NCI-H1930 (cell line): ENCODE measurements around the gene SCLY.
A peak's percentile ranks its signal among the peaks of the same experiment; 100 is the strongest.

Experiments used
- DNase-seq, 2 experiments: peaks; one replicate each; lab custom pipeline; 2025; lab: John Stamatoyannopoulos, UW

The SCLY gene

DNA sequence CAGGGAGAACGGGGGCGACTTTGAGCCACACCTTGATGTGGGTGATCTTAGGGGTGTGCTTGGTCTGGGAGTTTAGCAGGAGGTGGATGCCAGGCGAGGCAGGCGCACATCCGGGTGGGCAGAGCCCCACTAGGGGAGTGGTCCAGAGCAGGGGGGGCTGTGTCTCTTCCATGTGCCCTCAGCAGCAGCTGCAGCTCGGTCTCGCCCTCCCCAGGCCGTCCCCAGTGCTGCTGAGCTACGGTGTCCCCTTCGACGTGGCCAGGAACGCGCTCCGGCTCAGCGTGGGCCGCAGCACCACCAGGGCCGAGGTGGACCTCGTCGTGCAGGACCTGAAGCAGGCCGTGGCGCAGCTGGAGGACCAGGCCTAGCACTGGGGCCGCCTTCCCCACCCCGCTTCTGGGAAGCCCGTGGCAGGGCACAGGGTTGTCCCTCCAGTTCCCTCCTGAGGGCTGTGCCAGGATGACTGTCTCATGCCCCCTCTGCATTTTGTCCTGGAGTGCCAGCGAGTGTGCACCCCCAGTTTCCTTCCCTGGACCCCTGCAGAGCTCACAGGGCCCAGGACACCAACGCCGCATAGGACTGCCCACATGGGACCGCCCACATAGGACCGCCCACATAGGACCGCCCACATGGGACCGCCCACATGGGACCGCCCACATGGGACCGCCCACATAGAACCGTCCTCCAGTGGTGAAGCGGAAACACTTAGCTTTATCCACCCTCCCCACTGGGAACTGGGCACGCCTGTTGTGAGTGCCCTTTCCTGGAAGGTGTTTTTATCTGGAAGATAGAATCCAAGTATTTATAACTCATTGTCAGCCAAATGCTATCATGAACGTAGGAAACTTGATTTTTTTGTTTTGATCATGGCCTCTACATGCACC, 37.4 kb downstream of the SCLY start:
- DNase-seq: peak; percentile 36 to 38

DNA sequence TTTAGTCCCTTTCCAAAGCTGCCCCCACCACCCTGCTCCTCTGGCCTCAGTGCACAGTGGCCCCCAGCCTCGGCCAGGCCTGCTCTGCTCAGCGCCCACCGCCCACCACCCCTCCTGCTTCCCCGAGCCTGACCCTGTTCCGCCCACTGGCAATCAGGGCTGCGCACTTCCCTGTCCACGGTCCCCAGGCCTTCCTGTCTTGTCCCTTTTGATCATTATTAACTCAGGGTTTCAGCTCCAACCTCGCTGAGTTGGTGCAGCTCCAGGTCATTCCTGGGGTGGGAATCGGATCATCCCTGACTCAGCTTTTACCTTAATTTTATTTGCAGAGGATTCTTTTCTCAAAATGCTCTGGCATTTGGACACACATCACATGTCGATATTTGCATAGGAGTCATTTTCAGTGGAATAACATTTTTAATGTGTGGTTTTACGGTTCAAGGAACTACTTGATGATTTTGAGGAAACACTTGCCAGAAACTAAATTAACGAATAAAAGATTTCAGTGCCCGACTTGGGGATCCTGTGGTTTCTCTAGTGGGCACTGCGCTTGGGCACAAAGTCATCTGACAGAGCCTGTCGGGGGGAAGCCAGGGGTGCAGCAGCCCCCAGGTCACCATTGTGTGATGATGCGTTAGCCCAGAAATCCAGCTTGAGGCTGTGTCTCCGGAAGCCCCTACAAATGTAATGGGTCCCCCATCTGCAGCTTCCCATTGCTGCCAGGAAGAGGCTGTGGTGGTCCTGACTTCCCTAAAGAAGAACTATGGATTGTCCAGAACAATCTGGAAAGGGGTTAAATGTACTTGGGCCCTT, 38.3 kb downstream of the SCLY start:
- no peak for DNase-seq

DNA sequence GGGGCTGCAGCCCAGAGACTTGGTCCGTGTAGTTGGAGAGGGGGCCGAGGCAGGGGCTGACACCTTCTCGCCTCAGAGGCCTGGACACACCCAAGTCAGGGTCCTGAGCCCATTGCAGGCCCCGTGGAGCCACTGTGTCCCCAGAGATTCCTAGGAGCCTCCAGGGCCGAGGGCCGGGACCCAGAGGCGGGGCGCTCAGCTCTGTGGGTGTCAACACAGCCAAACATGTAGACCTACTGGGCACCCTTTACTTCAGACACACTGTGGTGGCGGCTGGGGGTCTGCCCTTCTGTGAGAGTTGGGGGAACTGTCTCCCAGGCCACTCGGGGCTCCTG, 38.9 kb downstream of the SCLY start:
- no peak for DNase-seq

DNA sequence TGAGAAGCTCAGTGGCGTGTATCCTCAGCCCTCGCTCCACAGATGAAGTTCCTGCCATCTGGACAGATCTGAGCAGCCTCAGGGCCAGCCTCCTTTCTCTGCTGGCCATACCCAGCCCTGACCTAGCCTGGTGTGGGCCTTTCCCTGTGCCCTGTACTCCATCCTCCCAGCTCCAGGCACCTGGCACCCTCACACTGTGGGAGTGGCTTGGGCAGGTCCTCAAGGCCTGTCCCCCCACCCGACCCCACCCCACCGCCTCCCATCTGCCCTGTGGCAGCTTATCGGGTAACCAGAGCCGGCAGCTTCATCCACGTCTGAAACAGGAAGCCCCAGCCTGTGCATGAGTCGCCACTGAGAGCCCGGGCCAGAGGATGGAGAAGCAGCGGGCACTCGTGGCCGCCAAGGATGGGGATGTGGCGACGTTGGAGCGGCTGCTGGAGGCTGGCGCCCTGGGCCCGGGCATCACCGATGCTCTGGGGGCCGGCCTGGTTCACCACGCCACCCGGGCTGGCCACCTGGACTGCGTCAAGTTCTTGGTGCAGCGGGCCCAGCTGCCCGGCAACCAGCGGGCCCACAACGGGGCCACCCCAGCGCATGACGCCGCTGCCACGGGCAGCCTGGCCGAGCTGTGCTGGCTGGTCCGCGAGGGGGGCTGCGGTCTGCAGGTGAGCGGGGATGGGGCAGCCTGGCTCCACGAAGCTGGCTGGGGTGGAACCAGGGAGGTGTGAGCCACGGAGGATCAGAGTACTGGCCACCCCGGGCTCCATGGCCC, 39.4 kb downstream of the SCLY start, which contains the start of gene ESPNL:
Gene ESPNL (plus strand): TSS at position 292 of the 772 bp plus-strand sequence. CDS start 80 bp downstream, at position 372.
- DNase-seq: no peak

DNA sequence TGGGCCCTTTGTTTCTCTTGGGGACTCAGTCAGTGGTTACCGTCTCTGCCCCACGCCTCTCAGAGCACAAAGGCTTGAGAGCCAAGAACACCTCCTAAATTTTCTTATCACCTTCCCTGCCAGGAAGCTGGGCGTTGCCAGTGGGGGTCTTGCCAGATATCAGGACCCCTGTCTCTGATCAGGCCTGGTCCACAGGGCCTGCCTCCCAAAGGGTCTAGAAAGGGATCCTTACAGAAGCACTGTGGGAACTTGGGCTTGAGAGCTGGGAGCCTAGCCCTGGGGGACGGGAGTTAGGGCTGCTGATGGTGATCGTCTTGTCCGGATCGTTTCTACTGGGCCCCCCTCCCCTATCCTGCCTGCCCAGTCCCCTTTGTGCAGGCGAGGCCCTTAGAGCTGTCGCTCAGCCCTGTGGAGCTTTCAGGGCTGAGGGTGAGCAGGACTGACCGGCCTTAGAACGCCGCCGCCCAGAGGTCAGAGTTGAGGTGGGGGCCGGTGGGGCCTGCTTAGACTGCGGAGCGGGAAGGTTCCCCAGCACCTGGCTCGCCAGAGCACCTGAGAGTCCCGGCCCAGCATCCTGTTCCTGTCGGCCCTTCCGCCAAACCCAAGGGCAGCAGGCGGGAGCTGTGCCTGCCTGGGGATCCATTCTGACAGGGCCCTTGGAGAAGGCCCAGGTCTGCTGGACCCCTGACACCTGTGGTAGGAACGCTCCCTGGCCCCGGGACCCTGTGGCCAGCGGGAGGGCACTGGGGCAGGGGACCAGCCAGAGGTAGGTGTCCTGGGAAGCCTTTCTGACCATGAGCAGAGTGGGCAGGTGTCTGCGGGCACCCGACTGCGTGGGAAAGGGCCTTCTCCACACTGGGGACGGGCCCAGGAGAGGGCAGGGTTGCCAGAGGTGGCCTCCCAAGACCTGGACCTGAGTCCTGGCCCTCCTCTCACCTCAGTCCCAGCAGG, 40.3 kb downstream of the SCLY start:
- DNase-seq: no peak

DNA sequence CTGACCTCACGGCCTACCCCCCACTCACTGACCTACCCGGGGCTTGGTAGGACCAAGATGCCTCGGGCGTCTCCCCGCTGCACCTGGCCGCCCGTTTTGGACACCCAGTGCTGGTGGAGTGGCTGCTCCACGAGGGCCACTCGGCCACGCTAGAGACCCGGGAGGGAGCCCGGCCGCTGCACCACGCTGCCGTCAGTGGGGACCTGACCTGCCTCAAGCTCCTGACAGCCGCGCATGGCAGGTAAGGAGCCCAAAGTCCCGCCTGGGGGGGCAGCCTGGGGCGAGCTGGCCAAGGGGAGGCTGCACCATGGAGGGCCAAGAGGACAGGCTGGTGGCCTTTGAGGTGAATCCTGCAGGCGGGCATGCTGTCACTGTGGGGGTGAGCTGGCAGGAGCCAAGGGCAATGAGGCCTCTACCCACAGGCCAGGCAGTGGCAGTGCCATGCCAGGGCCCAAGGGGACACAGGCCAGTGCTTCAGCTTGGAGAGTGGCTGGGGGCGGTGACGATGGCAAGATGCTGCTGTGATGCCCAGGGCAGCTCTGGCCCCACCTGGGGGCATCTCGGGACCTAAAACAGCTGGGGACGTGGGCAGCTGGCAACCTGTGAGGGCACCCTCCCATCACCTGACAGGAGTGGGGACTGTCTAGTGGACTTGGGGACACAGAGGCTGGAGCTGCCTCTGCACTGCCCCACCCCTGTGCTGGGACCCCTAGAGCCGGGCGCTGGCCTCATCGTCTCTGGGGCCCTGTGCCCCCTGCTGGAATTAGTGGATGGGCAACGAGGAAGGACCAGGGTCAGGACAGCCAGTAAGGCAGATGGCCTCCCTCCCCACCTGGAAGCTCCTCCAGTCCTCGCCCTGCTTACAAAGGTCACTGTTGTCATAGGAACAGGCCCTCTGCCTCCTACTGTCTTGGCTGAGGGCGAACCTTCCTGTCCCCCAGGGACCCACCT, 41.4 kb downstream of the SCLY start:
- no peak for DNase-seq

DNA sequence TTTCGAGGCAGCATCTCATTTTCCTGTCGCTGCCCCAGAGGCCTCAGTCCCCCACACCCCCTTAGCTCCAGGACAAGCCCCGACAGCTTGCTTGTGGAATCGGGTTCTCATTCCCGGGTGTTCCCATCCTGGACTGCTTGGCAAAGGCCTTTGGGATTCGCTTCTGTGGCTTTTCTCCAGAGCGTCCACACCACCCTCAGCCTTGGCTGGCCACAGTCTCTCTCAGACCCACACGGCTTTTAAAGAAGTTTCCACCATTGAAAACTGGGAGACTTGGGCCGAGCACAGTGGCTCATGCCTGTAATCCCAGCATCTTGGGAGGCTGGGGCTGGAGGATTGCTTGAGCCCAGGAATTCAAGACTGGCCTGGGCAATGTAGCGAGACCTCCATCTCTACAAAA, 42.1 kb downstream of the SCLY start:
- no peak for DNase-seq

- no peak for DNase-seq
These were observed 42.8 kb downstream of the SCLY start for GRCh38 chr2:238103465-238104225.

DNA sequence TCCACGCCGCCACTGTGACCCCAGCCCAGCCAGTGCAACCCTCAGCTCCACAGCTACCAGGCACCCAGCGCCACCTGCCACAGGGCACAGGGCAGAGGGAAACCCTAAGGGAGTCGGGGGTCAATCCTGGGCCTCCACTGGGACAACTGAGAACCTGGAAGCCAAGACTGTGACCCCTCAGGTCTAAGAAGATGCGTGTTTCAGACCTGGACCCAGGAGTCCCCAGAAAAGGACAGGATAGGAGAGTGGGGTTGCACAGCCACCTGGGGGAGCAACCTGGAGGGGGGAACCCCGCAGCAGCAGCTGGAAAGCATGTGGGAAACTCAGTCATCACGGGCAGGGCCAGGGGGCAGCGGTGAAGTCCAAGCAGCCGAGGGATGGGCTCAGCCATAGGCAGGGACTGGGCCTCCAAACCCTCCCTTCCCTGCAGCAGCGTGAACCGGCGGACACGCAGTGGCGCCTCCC, 43.5 kb downstream of the SCLY start:
- DNase-seq: no peak

DNA sequence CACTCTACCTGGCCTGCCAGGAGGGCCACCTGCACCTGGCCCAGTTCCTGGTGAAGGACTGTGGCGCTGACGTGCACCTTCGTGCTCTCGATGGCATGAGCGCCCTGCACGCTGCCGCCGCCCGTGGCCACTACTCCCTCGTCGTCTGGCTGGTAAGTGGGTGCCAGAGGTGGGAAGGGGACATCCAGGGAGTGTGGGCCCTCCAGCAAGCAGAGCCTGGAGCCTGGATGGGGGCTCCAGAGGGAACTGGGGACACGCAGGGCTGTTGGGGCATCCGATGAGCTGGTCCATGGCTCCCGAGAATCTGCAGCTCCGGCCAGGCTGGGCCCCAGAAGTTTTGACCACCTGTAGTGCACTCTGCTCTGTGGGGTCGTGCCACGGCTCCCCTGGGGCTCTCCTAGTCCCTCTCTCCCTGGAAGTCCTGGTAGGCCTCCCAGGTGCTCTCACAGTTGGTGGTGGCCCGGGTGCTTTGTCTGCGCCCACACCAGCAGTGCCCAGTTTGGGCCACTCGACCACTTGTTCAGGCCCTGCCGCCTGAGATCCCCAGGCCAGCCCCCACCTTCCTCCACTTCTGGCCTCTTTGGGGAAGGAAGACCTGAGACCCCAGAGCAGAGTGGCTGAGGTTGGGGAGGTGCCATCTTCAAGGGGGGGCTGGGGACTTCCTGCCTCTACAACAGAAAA, 44.0 kb downstream of the SCLY start:
- no peak for DNase-seq

DNA sequence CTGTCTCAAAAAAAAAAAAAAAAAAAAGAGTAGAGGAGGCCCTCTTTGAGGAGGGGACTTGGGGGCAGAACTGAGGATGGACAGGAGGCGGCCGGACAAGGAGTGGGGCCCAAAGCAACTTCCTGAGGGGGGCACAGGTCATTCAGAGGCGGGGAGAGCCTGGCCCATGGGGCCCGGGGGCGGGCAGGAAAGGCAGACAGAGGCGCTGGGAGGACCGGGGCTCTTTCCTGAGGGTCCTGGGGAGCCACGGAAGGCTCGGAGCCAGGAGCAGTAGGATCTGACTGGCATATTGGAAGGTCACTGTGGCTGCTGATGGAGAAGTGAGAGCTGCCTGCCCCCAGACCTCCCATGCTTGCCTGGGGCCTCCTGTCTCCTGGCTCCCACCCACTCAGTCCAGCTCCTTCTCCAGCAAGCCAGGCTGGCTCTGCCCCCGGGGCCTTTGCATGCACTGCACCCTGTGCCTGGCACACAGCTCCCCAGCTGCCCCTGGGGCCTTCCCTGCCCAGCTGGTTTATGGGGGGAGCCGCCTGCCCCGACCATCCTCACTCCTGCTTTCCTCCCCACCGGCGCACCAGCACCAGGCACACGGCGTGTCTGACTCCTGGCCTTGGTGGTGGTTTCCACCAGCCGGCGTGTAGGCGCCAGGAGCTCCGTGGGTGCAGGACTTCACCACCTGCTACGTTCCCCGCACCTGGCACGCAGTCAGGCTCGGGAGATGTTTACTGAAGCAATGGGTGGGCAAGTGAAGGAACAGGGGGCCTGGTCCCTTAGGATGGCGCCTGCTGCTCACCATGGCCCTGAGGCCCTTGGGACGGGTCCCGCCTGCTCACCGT, 44.9 kb downstream of the SCLY start:
- no peak for DNase-seq

DNA sequence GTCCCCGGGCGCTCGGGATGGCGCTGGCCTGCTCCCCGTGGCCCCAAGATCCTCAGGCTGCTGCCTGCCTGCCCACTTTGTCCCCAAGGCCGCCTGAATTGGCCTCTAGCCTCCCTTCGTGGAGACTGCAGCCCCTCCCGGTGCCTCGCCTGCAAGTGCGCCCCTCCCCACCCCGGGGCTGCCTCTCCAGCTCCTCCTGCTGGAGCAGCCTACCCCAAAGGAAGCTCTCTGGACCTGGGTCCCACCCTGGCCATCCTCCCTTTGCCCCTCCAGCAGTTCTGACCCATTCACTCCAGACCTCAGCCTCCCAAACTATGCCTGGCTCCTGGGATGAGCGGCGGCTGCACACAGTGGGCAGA, 45.5 kb downstream of the SCLY start:
- no peak for DNase-seq

- no peak for DNase-seq
These were observed 46.1 kb downstream of the SCLY start for GRCh38 chr2:238106698-238107524.

DNA sequence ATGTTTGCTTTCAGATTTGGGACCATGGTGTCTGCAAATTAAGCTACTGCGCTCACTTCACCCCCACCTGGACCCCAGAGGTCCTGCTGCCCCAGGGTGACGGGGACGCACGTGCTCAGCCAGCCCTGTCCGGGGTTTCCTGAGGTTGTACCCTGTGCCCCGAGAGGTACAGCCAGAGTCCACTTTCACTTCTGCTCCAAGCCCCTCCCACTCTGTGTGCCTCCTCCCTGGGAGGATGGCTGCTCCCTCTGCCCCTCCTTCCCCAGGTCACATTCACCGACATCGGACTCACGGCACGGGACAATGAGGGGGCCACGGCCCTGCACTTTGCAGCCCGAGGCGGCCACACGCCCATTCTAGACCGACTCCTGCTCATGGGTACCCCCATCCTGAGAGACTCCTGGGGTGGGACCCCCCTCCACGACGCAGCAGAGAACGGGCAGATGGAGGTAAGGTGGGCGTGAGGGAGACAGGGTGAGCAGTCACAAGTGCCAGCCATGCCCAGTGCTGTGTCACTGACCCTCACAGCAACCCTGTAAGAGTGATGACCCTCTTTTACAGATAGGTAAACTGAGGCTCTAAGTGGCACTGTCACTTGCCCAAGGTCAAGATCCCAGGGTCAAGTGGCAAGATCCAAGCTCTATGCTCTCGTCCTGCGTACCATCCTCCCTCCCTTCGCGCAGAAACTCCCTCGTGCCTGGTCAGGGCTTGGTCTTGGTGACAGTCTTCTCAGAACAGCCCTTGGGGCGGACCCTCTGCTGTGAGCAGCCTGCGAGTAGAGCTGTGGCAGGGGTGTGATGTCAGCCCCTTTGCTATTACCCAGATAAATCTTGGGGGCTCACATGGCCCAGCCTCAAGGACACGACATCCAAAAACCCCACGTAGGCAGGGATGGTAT, 47.0 kb downstream of the SCLY start:
- DNase-seq: no peak

- DNase-seq: no peak
These were observed 47.8 kb downstream of the SCLY start for GRCh38 chr2:238108423-238109183.
